Measurements from ENCODE around the gene ARHGAP27.

ARHGAP27 gene

DNA sequence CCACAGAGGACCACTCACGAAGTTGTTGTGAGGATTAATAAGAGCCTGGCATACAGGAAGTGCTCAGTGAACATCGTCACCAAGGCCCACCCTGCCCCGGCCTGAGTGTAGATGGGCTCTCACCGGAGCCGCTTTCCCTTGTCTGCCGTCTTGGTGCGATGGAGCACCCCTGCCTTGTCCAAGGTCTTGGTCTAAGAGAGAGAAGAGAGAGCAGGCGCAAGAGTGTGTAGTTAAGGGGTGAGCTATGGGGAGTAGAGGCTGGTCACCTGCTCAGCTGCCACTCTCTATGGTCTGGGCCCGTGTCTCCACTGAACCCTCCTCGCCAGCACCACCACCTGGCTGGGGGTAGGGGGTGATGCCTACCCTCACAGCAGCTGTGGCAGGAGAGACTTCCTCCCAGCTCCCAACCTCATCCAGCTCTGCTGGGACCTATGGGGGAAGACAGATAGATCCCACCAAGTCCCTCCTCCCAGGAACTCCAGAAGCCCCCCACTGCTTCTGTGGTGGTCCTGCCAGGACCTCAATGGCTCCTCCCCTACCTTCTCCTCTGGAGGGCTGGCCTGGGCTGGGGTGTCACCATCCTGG is 28.7 kb downstream of the ARHGAP27 start:
- no peak for TF ChIP-seq GATA1 (IDR thresholded peaks at IDR 0.05; ENCODE audit: low read depth, low read length)
- TF ChIP-seq POLR2A (IDR thresholded peaks at IDR 0.05; ENCODE audit: low read length) = no peak

GRCh38 chr17:45402916-45403315 is 29.8 kb downstream of the ARHGAP27 start:
- TF ChIP-seq GATA1 (IDR thresholded peaks at IDR 0.05; ENCODE audit: low read depth, low read length) (no peak), POLR2A (IDR thresholded peaks at IDR 0.05; ENCODE audit: low read length) (no peak)
- no peak for DNase-seq

More for the DNA sequence above, 28.7 kb downstream of the ARHGAP27 start:
- DNase-seq = no peak

DNA sequence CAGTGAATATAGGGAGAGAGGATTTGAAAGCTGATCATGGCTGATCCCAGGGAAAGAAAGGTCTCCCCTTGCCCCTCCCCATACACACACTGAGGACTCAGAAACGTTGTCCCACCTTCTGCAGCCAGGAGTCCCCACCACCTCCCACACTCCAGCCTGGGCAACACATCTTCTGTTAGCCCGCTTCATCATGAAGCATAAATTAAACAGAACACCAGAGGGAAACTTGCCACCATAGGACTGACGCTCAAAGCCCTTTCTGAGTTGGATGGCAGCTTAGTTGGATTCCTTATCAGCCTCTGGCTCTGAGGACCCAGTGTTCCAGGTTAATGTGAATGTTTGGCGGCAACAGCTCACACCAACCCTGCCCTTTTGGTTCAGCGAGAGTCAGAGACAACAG is 33.9 kb downstream of the ARHGAP27 start:
- no peak for DNase-seq
- no peak for TF ChIP-seq POLR2A (IDR thresholded peaks at IDR 0.05; ENCODE audit: low read length)
- no peak for TF ChIP-seq GATA1 (IDR thresholded peaks at IDR 0.05; ENCODE audit: low read depth, low read length)

GRCh38 chr17:45397796-45398195 is 34.9 kb downstream of the ARHGAP27 start:
- TF ChIP-seq GATA1 (IDR thresholded peaks at IDR 0.05; ENCODE audit: low read depth, low read length) (no peak), POLR2A (IDR thresholded peaks at IDR 0.05; ENCODE audit: low read length) (no peak)
- no peak for DNase-seq

GRCh38 chr17:45396496-45397205 is 36.0 kb downstream of the ARHGAP27 start:
- no peak for DNase-seq
- TF ChIP-seq POLR2A (IDR thresholded peaks at IDR 0.05; ENCODE audit: low read length) (no peak), GATA1 (IDR thresholded peaks at IDR 0.05; ENCODE audit: low read depth, low read length) (no peak)

GRCh38 chr17:45395569-45396415 is 36.9 kb downstream of the ARHGAP27 start:
- DNase-seq = no peak
- TF ChIP-seq POLR2A (IDR thresholded peaks at IDR 0.05; ENCODE audit: low read length) (no peak), GATA1 (IDR thresholded peaks at IDR 0.05; ENCODE audit: low read depth, low read length) (no peak)

DNA sequence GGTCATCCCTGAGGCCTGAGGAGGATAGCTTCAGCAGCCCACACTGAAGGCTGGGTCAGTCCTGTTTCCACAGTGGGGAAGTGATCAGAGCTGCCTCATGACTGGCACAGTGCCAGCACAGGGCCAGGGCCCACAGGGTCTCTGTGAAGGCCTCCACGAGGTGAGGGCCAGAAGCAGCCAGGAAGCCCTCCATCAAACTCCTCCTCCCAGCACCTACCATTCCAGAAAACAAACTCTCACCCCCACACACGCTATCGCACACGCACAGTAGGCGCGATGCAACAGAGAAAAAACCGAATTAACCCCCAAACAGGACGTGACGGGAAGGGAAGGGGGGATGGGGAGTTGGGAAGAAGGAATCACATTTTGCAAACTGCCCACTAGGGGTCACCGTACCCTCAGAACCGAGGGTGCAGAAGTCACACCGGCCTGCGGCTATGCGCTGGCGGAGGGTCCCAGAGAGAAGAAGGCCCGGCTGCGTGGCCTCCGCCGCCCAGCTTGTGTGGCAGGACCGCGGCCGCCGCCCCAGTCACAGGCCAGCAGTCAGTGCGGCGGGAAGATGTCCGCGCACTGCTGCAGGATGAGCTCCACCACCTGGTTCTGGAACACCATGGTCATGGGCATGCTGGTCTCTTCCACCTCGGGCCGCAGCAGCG is 37.6 kb downstream of the ARHGAP27 start:
- DNase-seq = peak; percentile 66 to 71
- no peak for TF ChIP-seq POLR2A (IDR thresholded peaks at IDR 0.05; ENCODE audit: low read length)
- TF ChIP-seq GATA1 (IDR thresholded peaks at IDR 0.05; ENCODE audit: low read depth, low read length) = no peak

DNA sequence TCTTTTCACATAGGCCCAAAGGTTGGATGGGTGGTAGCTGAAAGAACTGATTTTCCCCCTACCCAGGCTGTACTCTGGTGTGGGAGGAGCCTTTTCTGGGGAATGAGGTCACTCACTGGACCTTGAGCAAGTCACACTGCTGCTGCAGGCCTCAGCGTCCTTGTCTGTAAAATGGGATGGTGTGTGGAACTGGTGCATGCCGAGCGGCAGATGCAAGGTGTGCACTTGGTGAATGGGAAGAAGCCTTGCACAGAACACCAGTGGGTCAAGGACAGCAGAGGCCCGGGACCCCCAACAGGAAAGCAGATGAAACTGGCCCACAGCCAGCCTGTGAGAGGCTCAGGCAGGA is 38.1 kb downstream of the ARHGAP27 start:
- TF ChIP-seq GATA1 (IDR thresholded peaks at IDR 0.05; ENCODE audit: low read depth, low read length) (no peak), POLR2A (IDR thresholded peaks at IDR 0.05; ENCODE audit: low read length) (no peak)

DNA sequence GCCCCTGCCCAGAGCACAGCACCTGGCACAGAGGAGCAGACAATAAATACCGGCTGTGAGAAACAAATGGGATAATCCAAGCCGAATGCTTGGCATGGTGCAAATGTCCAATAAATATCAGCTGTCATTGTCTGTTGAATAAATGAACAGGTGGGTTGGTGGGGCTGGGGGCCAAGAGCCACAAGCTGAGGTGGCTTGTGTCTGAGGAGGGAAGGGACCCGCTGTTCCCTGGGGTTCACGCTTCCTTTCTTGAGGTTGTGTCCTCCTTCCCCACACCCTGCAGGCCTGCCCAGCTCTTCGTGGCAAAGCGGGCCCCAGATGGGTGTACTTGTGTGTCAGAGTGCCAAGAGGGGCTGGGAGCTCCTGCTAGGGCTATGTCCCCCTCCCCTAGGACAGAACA is 38.6 kb downstream of the ARHGAP27 start:
- no peak for DNase-seq
- TF ChIP-seq POLR2A (IDR thresholded peaks at IDR 0.05; ENCODE audit: low read length) = no peak
- no peak for TF ChIP-seq GATA1 (IDR thresholded peaks at IDR 0.05; ENCODE audit: low read depth, low read length)

More for the DNA sequence above, 38.1 kb downstream of the ARHGAP27 start:
- DNase-seq = no peak

DNA sequence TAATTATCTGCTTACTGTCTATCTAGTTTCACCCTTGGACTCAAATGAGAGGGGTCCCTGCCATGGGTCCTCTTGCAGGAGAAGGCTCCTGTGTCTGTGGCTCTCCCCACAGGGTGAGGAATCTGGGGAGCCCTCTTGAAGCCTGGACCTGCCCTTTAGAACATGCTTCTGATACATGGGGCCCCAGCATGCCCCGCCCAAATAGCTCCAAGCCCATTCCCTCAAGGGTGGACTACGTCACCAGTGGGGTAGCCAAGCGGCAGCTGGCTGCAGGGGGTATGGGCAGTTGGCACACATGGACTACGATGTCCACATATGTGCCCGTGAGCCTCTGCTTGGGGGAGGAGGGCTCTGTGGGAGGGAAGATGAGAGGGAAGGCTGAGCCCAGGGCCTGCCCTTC is 39.3 kb downstream of the ARHGAP27 start:
- TF ChIP-seq GATA1 (IDR thresholded peaks at IDR 0.05; ENCODE audit: low read depth, low read length) (no peak), POLR2A (IDR thresholded peaks at IDR 0.05; ENCODE audit: low read length) (no peak)

GRCh38 chr17:45391918-45392317 is 40.8 kb downstream of the ARHGAP27 start:
- TF ChIP-seq POLR2A (IDR thresholded peaks at IDR 0.05; ENCODE audit: low read length) = no peak
- no peak for TF ChIP-seq GATA1 (IDR thresholded peaks at IDR 0.05; ENCODE audit: low read depth, low read length)

More for the DNA sequence above, 39.3 kb downstream of the ARHGAP27 start:
- no peak for DNase-seq

DNA sequence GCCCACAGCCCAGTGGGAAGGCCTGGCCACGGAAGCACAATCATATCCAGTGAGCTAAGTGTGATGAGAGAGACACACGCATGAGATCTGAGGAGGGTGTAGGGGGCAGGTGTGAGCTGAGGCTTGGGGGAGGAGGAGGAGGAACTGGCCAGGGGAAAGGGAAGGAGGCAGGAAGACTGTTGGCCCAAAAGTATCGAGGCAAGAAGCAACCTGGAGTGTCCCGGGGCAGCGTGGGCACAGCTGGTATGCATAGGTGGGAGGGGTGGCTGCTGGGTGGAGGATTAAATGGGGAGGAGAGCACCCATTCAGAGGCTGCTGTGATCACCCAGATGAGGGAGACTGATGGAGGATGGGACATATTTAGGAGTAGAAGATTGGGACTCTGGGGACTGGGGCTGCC is 41.4 kb downstream of the ARHGAP27 start:
- no peak for TF ChIP-seq GATA1 (IDR thresholded peaks at IDR 0.05; ENCODE audit: low read depth, low read length)
- TF ChIP-seq POLR2A (IDR thresholded peaks at IDR 0.05; ENCODE audit: low read length) = no peak
- no peak for DNase-seq

More at GRCh38 chr17:45391918-45392317, 40.8 kb downstream of the ARHGAP27 start:
- DNase-seq = no peak

DNA sequence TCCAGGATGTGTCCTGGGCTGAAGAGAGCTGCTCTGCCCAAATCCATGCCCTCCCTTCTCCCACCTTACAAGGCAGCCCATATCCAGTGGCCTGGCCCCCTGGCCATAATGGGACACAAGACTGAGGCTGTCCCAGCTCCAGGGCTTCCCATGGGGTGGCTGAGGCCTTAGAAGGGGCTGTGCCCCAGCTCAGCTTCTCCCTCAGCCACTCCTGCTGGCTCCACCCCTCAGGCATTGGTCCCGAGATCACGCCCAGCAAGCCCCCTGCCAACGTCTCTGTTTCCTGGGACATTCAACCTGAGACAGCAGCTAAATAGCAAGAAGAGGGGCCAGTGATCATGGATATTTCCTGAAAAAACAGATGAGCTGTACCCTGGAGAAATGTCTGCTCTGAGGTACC is 43.3 kb downstream of the ARHGAP27 start:
- TF ChIP-seq GATA1 (IDR thresholded peaks at IDR 0.05; ENCODE audit: low read depth, low read length) (no peak), POLR2A (IDR thresholded peaks at IDR 0.05; ENCODE audit: low read length) (no peak)
- no peak for DNase-seq
